Measurements from ENCODE around the gene SEMA3D. TPM values are rescaled to one million over a fixed set of nuclear protein-coding genes. Genes with fewer than 3 reads are reported as not detected.
"Not testable (repeated sequence)": the region's sequence is repeated elsewhere in the genome, so short reads cannot be mapped to it uniquely, and the experiment has no call there.

Gene SEMA3D
- total and polyA plus RNA-seq, 12 donors, result 0.80 to 9.3 (median 6.6) TPM

DNA sequence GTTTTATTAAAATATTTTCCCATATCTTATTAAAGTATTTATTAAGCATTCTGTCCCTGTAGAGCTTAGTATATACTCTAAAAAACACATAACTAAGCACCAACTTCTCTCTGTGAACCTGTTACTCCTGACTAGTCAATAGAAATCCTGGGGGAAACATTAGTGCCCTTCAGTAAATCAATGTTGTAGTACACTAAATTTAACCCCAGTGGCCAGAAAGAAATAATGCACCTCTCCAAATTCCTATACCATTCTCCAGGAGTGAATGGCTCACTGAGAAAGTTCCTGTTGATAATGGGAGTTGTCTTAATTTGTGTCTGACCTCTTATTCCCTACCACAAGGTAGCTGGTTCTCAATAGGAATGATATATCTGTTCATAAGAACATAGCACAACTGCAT lies 188.2 kb downstream of the SEMA3D start:
- H3K27ac ChIP-seq, result no peak overlapping the region
- TF ChIP-seq CTCF (IDR thresholded peaks at IDR 0.05), result no peak
- TF ChIP-seq POLR2A (IDR thresholded peaks at IDR 0.05), result no peak

DNA sequence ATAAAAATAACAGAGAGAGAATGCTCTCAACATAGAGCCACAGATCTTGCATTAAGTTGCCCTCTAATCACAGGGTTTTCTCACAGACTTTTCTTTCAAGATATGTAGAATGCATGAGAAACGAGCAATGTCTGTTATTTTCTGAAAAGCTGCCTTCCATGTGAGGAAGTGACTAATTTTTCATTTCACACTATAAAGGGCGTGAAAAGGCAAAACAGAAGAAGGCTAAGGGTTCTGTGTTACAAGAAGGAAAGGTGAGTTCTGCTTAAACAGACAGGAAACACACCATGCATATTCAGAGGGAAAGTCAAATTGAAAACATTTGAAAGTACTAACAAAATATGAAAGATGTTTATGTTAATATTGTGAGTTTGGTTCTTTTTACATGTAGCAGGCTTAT lies 189.2 kb downstream of the SEMA3D start:
- H3K9me3 ChIP-seq (replicated peaks in 1 of 3), result no peaks in the 10 kb centered on the region
- no peak overlapping the region for H3K4me3 ChIP-seq
- H3K27ac ChIP-seq, result no peak overlapping the region
- 60 to 77% (median 61%) methylated on average over 2 of the region's 2 CpGs for WGBS, 4 donors
- no peaks in the 10 kb centered on the region for H3K36me3 ChIP-seq (replicated peaks in 1 of 2)
- no peaks in the 10 kb centered on the region for H3K4me1 ChIP-seq (replicated peaks in 1 of 2)
- peaks cover 4% of the 10 kb centered on the region for H3K27me3 ChIP-seq
- TF ChIP-seq CTCF (IDR thresholded peaks at IDR 0.05) (no peak), POLR2A (IDR thresholded peaks at IDR 0.05) (no peak)
- DNase-seq, result no peak
- intact Hi-C loops (cut with DNase I), result no loop called here

More for the DNA sequence above, 188.2 kb downstream of the SEMA3D start:
- no peaks in the 10 kb centered on the region for H3K9me3 ChIP-seq (replicated peaks in 1 of 3)
- no peaks in the 10 kb centered on the region for H3K4me1 ChIP-seq (replicated peaks in 1 of 2)
- intact Hi-C loops (cut with DNase I), result no loop called here
- peaks cover 4% of the 10 kb centered on the region for H3K27me3 ChIP-seq
- H3K4me3 ChIP-seq, result no peak overlapping the region
- DNase-seq, result no peak
- H3K36me3 ChIP-seq (replicated peaks in 1 of 2), result no peaks in the 10 kb centered on the region

DNA sequence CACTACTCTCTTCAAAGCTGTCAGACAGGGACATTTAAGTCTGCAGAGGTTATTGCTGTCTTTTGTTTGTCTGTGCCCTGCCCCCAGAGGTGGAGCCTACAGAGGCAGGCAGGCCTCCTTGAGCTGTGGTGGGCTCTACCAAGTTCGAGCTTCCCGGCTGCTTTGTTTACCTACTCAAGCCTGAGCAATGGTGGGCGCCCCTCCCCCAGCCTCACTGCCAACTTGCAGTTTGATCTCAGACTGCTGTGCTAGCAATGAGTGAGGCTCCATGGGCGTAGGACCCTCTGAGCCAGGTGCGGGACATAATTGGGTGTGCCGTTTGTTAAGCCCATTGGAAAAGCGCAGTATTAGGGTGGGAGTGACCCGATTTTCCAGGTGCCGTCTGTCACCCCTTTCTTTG lies 193.9 kb downstream of the SEMA3D start:
- H3K4me1 ChIP-seq (replicated peaks in 1 of 2); intact Hi-C loops (cut with DNase I); H3K4me3 ChIP-seq; H3K9me3 ChIP-seq (replicated peaks in 1 of 3); DNase-seq; H3K36me3 ChIP-seq (replicated peaks in 1 of 2); H3K27me3 ChIP-seq; H3K27ac ChIP-seq: not testable (repeated sequence)
- WGBS, 4 donors, result 85 to 96% (median 91%) methylated on average over 9 of the region's 9 CpGs

DNA sequence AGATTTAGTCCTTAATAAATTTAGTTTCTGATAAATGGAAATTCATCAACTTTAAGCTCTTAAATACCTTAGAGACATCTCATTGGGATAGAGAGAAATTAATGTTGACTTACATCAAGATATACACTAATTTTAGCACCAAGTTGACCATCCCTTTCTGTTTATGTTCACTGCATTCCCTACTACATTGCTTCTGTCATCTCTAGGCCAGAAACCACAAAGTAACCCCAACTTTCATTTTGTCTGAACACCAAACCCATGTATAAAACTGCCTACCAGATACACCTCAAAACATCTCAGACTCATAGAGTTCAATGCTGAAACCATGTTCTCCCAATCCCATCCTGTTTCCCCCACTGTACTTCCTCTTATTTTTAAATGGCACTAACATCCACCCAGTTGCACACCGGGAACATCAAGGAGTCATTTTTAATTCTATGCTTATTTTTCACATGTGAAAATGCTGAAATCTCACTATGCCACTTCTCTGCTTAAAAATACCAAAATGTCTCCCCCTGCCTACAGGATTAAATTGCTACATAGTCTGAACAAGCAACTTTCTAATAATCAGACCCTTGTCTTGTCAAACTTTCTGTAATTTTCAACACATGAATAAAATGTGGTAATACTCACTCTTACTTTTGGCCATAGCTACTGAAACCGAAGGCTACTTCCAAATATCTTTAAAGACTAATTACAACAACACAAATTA lies 201.6 kb downstream of the SEMA3D start:
- TF ChIP-seq POLR2A (IDR thresholded peaks at IDR 0.05), result no peak
- TF ChIP-seq CTCF (IDR thresholded peaks at IDR 0.05), result peak in 1 of 6 experiments; percentile 18
- Histone ChIP-seq H3K27me3 (no peaks in the 10 kb centered on the region), H3K4me3 (no peak overlapping the region), H3K4me1 (replicated peaks in 1 of 2) (no peaks in the 10 kb centered on the region), H3K36me3 (replicated peaks in 1 of 2) (no peaks in the 10 kb centered on the region), H3K27ac (no peak overlapping the region), H3K9me3 (replicated peaks in 1 of 3) (no peaks in the 10 kb centered on the region)
- WGBS, 4 donors, result 84 to 86% (median 85%) methylated on average over 2 of the region's 2 CpGs
- intact Hi-C loops (cut with DNase I), result no loop called here
- DNase-seq, result no peak

DNA sequence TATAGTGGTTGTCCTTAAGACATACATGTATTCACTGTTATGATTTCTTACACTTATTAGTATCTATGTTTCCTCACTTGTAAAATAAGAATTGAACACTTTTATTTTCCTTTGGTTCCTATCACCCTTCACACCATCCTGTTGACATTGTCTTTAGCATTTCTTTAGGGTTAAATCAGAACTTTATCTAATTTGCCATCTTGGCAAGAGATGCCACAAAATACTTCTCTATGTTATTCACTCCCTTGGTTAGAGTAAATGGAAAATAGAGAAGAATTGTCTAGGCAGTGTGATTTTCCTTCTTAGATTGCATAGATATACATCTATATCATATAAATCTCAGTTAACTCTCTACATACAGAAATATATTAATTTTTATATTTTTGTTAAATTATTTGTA lies 204.7 kb downstream of the SEMA3D start:
- Histone ChIP-seq H3K4me3 (no peak overlapping the region), H3K27me3 (no peaks in the 10 kb centered on the region), H3K4me1 (replicated peaks in 1 of 2) (no peaks in the 10 kb centered on the region), H3K36me3 (replicated peaks in 1 of 2) (no peaks in the 10 kb centered on the region), H3K9me3 (replicated peaks in 1 of 3) (no peaks in the 10 kb centered on the region), H3K27ac (no peak overlapping the region)
- DNase-seq, result no peak
- intact Hi-C loops (cut with DNase I), result no loop called here
- TF ChIP-seq POLR2A (IDR thresholded peaks at IDR 0.05), result no peak
- TF ChIP-seq CTCF (IDR thresholded peaks at IDR 0.05), result no peak
